ENCODE results near the gene ZFP92.

ZFP92 gene, protein sequence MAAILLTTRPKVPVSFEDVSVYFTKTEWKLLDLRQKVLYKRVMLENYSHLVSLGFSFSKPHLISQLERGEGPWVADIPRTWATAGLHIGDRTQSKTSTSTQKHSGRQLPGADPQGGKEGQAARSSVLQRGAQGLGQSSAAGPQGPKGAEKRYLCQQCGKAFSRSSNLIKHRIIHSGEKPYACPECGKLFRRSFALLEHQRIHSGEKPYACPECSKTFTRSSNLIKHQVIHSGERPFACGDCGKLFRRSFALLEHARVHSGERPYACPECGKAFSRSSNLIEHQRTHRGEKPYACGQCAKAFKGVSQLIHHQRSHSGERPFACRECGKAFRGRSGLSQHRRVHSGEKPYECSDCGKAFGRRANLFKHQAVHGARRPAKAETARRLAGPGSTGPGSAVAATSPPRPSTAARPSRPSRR

DNA sequence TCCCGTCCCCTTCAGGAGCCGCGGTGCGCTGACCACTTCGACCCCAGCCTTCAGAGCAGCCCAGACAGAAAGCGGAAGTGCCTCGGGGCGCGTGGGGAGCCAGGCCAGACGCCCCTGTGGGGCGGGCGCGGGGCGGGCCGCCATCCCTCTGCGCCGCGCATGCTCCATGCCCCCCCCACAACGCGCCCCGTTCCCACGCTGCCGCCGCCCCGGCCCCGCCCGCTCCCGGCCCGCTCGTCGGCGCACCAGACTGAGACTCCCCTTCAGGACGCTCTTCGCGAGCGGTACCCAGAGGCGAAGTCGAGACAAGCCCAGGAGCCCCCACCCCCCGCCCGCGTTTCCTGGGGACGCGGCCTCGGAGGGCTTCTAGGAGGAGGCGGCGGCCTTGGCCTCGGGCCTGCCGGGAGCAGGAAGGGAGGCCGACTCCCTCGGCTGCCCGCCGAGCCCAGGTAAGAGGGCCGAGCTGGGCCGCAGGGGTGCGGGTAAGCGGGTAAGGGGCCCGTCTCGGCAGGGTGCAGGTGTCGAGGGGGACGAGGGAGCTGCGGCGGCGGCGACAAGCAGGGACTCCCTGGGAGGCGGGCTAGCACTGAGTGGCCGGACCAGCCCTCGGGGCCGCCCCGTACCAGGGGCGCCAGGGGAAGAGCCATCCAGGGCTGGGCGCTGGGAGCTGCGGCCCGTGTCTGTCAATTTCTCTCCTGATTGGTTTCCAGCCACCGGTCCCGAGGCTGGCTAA is at the start of gene ZFP92:
Gene ZFP92 (plus strand): TSS at position 218 of the 733 bp plus-strand sequence. CDS start 6,851 bp downstream, outside the sequence.
- in situ Hi-C loops (cut with MboI; ENCODE audit: low sequenced_read_pairs) = no loop called here

DNA sequence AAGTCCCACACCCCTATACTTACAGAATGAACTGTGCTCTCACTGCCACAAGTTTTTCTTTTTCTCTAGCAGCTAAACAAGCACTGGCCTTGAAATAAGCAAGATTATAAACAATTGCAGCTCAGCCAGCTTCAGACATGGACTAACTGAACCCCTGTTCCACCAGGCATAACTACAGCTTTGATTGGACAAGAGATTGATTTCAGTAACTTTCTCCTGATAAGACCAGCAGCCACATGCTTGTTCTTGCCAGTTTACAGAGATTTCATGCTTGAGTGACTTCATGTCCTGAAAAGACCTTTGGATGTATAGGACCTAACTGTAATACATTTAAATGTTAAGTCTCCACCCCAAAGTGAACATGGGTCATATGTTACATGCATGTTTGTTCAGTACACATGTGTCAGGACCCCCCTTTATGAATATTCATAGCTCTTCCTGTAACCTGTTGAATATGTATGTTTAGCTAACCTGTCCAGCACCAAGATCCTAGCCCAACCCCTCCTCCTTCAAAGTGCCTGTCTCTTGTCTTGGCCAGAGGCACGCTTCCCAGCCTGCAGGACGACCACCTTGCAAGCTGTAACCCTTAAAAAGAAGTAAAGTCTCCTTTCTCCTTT is 49.4 kb upstream of the ZFP92 start:
- in situ Hi-C loops (cut with MboI; ENCODE audit: low sequenced_read_pairs) = no loop called here

DNA sequence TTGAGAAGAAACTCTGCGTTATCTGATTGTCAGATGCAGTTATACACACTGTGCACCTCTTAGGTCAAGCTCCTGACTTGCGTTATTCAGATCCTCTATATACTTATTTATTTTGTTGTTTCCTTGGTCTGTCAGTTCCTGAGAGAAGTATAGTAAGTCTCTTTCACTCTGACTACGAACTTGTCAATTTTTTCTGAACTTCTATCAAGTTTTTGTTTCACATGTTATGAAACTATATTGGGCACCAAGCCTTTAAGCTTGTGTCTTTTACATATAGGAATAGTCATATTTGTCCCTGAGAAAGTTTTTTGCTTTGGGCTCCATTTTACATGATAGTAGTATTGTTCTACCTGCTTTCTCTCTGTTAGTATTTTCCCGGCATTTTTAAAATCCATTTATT is 45.6 kb upstream of the ZFP92 start:
- in situ Hi-C loops (cut with MboI; ENCODE audit: low sequenced_read_pairs) = no loop called here

DNA sequence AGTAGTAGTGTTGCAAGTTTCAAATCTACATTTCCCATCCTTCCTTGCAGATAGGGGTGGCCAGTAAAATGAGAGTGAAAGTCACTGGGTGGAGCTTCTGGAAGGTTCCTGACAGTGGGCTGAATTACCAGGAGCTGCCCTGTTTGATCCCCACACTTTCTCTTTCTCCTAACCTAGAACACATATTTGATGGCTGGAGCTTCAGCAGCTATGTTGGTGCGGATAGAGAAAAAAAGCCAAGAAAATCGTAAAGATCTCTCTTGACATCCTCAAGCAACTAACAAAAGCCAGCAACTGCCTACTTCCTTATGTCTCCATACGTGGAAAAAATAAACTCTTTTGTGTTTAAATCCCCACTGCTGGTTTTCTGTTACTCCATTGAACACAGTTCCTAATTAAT is 45.2 kb upstream of the ZFP92 start:
- in situ Hi-C loops (cut with MboI; ENCODE audit: low sequenced_read_pairs) = no loop called here

DNA sequence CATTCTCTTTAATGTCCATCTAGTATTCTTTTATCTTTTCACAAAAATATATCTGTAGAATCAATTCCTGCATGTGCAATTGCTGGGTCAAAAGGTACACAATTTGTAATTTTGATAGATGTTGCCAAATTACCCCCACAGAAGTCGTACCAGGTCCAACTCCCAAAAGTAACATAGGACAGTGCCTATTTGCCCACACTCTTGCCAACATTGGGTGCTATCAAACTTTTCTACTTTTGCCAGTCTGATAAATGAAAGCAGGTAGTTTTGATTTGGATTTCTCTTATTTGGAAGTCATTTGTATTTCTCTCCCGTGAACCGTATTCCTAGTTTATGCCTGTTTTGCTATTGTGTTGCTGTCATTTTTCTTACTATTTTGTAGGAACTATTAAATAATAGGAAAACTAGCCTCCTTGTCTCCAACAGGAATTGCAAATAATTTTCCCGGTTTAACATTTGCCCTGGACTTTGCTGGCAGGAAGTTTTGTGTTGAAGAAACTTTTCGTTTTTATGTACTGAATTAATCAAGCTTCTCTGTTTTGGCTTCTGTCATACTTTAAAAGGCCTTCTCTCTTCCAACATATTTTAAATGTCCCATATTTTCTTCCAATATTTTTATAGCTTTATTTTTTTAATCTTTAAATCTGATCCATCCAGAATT is 44.3 kb upstream of the ZFP92 start:
- in situ Hi-C loops (cut with MboI; ENCODE audit: low sequenced_read_pairs) = no loop called here

DNA sequence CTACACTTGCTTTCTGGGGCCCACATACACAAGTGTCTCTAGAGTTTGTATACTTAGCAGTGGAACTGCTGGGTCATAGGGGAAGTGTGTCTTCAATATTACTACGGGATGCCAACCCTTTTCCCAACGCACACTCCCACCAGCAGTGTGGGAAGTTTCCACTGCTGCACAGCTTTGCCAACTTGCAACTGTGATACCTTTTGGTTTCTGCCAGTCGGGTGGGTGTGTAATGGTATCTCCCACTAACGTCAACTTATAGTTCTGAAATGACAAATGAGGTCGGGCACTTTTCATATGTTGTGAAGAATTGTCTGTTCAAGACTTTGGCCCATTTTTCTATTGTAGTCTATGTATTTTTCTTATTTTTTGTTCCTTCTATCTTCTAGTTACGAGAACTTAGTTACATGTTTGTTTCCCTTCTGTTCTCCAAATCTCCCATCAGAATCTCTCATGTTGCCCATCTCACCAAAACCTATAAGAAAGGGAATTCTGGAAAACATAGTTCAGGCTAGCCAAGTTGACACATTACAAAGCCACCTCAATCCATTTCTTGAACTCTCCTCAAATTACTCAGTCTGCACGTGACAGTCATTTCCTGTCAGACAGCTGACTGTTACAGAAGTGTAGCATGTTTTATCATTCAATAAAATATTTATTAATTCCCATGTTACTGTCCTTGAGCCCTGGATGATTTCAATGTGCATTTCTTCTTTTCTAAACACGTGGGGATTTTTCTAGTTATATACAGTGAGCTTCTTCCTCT is 40.8 kb upstream of the ZFP92 start:
- in situ Hi-C loops (cut with MboI; ENCODE audit: low sequenced_read_pairs) = no loop called here

DNA sequence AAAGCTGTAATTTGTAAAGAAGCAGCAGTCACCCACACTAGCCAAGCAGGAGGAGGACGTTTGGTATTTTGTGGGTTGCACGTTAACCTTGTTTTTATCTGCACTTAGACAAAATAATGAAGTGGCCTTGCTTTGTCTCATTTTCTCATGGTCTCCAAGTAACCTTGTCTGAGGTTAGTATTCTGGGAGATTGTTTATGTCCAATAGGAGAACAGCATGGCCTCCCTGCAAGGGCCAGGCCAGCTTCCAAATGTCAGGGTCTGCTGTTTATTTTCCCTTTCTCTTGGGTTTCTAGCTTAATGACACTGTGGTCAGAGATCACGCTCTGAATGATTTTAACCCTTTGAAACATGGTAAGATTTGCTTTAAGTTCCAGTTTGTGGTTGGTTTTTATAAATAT is 40.0 kb upstream of the ZFP92 start:
- in situ Hi-C loops (cut with MboI; ENCODE audit: low sequenced_read_pairs) = no loop called here

DNA sequence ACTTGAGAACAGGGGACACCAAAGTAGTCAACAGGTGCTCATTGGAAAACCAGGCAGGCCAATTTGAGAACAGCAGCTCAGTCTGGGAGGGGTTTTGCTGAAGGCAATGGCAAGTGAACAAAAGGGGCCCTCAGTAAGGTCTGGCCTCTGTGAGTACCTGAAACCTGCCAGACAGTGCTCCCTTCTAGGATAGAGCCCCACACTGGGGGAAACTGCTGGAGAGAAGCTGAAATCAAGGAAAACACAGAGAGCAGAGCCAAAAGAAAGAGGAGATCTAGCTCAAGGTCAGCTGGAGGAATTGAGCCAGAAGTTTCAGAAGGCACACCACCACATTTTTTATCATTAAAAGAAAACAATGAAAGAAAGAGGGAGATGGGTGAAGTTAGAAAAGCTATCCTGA is 38.3 kb upstream of the ZFP92 start:
- in situ Hi-C loops (cut with MboI; ENCODE audit: low sequenced_read_pairs) = no loop called here

DNA sequence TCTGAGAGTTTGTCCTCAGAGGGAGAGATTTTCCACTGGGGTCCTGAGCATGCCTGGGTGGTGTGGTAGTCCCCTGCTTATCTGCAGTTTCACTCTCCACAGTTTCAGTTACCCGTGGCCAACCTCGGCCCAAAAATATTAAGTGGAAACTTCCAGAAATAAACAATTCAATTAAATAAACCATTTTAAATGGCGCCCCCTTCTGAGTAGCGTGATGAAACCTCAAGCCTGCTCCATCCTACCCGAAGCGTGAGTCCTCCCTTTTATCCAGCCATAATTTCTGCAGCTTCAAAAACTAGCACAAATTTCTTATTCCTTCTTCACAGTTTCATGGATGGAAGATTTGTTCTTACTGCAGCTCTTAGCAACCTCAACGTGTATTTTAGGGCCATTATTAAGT is 36.8 kb upstream of the ZFP92 start:
- in situ Hi-C loops (cut with MboI; ENCODE audit: low sequenced_read_pairs) = no loop called here

DNA sequence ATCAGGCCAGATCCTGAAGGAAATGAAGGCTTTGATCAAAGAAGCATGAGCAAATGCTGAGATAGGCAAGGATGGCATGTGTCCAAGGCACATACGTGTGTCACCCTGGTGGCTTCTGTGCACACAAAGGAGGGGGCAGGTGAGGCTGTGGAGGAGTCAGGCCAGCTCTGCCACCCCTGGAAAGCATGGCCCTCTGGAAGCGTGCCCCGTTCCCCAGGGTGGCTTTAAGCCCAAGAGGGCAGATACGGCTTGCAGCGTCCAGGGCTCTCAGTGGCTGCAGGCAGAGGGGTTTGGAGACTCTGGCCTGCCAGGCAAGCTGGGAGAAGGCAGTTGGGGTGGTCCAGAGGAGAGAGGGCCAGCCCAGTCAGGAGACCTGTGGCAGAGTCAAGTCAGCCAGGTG is 35.7 kb upstream of the ZFP92 start:
- in situ Hi-C loops (cut with MboI; ENCODE audit: low sequenced_read_pairs) = no loop called here

DNA sequence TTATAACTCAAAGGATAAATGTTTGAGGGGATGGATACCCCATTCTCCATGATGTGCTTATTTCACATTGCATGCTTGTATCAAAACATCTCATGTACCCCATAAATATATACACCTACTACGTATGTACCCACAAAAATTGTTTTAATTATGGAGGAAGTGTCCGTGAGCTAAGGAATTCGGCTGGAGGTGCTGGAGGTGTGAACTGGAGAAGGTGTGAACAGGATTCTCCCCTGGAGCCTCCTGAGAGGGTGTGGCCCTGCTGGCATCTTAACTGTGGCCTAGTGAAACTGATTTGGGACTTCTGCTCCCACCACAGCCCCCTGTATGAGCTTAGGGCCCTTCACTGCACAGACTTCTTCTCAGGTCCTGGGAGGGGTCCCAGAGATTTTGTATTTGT is 33.5 kb upstream of the ZFP92 start:
- in situ Hi-C loops (cut with MboI; ENCODE audit: low sequenced_read_pairs) = no loop called here

DNA sequence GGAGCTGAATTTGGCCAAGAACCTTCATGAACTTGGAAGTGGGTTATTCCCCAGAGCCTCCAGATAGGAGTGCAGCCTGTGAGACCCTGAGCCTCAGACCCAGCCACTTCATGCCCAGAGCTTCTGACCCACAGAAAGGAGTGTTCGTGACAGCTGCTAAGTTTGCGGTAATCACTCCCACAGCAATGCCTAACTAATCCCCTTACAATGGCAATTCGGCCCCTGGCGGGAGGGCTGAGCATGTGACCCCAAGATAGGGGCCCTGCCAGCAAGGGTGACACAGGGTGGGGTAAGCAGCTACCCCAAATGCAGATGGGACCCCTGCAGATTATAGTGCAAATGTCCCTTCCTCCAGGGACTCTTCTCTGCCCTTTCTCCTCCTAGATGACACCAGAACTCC is 32.7 kb upstream of the ZFP92 start:
- in situ Hi-C loops (cut with MboI; ENCODE audit: low sequenced_read_pairs) = no loop called here

DNA sequence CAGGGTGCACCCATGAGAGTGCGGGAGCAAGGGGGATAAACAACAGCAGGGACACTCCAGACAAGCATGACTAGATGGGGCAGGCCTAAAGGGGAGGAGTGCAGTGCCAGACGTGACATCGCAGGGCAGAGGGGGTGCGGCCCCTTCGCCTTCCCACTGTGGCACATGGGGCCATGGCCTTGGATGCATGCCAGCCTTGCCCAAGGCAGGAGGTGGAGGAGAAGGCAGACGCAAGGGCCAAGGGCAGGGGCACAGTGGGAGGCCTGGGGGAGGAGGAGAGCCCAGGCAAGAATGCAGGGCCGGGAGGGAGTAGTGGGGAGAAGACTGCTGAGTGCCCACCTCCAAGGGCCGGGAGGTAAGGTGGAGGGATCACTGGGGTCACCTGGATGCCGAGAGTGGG is 31.8 kb upstream of the ZFP92 start:
- in situ Hi-C loops (cut with MboI; ENCODE audit: low sequenced_read_pairs) = no loop called here

DNA sequence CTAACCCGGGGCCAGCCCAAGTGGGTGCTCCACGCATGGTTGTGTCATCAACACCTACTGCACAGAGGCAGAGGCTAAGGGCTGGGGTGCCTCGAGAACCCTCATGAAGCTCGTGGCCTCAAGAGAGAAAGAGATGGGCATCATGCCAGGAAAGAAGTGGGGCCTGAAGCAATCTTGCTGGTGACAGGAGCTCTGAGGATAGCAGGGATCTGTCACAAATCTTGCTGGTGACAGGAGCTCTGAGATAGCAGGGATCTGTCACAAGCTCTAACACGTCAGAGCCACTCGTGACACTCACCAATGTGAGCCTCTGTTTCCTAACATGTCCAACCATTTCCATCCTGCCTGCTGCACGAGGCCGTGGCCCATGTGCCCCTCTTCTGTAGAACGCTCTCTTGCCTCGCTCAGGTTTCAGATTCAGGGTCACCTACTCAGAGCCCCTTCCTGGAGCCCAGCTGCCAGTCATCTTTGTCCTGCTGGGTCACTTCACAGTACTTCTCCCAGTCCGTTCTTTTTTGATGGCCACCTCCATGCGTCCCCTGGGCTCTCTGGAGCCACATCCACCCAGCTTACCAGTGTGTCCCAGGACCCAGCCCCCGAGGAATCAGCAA is 31.2 kb upstream of the ZFP92 start:
- in situ Hi-C loops (cut with MboI; ENCODE audit: low sequenced_read_pairs) = no loop called here

DNA sequence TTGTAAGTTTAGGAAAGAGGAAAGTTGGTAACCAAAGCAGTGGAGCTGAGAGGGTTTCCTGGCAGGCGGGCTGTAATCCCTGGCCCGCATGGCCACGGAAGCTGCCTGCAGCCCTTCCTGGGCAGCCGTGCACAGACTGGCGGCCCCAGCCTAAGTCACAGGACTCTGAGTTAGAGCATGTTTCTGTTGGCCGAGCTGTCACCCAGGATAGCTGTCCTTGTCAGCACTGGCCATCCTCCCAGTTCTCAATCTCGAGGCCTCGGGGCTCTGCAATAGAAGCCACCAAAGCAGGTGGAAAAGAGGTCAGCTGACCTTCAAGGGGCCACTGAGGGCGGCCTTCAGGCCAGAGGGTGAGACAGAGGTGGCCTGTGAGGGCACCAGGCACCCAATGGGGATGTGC is 30.6 kb upstream of the ZFP92 start:
- in situ Hi-C loops (cut with MboI; ENCODE audit: low sequenced_read_pairs) = no loop called here

DNA sequence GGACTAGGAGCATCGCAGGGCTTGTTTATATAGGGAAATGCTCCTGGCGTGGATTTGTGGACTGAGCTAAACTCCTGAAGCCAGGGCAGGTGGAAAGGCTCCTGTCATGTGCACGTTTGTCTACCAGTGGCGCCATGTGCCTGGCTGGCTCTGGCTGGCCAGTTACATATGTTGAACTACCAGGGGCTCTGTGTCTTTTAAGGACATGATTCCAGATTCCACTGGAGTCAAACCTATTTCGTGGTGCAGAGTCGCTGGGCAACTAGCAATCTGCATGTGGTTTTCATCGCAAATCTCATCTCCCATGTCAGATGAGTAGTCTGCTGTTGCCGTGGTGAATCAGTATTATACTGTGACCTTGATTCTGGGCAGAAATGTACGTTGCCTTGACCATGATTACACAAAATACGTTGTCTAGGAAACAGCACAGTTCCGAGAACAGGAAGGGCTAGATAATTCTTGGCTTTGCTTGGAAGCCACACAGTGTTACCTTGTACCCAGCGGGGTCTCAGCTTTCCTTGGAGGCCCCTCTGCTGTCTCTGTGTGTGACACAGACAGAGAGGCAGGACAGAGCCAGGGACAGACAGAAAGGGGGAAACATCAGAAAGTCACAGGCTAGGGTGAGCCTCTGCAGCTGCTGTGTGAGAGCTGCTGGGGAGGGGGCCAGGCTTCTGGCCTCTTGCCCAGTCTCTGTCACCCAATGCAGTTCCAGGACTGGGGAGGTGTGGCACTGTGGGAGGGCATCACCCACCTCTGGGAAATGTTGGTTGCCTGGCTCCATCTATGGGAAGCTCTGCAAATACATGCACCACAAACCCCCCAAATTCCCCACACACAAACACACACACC is 29.4 kb upstream of the ZFP92 start:
- in situ Hi-C loops (cut with MboI; ENCODE audit: low sequenced_read_pairs) = no loop called here

DNA sequence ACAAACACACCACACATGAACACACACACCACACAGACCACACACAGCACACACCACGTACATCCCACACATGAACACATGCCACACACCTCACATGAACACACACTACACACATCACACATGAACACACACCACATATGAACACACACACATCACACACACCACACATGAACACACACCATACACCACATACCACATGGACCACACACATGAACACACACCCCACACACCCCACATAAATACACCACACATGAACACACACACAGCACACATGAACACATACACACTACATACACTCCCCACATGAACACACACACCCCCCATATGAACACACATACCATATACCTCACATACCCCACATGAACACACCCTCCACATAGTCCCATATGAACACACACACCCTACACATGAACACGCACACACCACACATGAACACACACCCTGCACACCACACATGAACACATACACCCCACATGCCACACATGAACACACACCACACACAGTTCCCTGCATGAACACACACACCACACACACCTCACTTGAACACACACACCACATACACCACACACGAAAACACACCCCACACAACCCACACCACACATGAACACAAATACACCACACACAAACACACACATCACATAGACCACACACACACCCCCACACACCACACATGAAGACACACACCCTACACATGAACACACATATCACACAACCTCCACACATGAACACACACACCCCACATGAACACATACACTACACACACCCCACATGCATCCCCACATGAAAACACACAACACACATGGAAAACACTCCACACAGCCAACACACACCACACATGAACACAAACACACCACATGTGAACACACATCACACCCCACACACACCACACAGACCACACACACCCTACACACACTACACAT is 28.4 kb upstream of the ZFP92 start:
- in situ Hi-C loops (cut with MboI; ENCODE audit: low sequenced_read_pairs) = no loop called here

DNA sequence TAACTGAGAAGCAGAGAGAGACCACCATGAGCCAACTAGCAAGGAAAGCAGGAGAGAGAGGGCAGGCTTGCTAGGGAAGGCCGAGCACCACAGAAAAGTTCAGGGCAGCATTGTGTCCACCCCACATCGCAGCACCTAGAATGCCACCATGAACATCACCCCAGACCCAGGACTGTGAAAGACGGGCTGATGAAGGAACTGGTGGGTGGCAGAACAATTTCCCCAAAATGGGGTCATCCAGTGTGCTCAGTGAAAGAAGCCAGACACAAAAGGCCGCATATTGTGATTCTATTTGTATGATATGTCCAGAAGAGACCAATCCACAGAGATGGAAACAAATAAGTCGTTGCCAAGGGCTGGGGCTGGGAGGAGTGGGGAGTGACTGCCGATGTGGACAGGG is 26.9 kb upstream of the ZFP92 start:
- in situ Hi-C loops (cut with MboI; ENCODE audit: low sequenced_read_pairs) = no loop called here

All from HL-60/S4 treated with phorbol 12-myristate 13-acetate at 8.2 ng/mL for 4 days and 3 days (cell line).